LNCaP clone FGC (cell line): ENCODE data around the gene UCN.

Experiments used
- DNase-seq: peaks from one replicate; pipeline ENCODE4 v3.0.0-alpha.2; 2011; ENCODE audit warnings: low read depth
- H3K4me3 ChIP-seq: 2 replicates; pipeline ENCODE4 v1.5.1; 2011; ENCODE audit warnings: mild to moderate bottlenecking, low read depth, low read length, control low read depth
- CTCF ChIP-seq: IDR thresholded peaks from 2 replicates; pipeline ENCODE4 v1.5.1; 2012; ENCODE audit warnings: mild to moderate bottlenecking; ENCODE audit not compliant: control insufficient read depth, insufficient read depth; ENCODE audit errors: extremely low read depth

UCN gene

GRCh38 chr2:27285481-27285880 is 22.8 kb downstream of the UCN start:
- TF ChIP-seq CTCF, result no peak
- no peak overlapping the region for H3K4me3 ChIP-seq
- no peak for DNase-seq

- no peak overlapping the region for H3K4me3 ChIP-seq
- no peak for DNase-seq
- TF ChIP-seq CTCF, result no peak
These were observed 23.2 kb downstream of the UCN start for GRCh38 chr2:27284996-27285395.

- DNase-seq, result no peak
- TF ChIP-seq CTCF, result no peak
- no peak overlapping the region for H3K4me3 ChIP-seq
These were observed 25.4 kb downstream of the UCN start for GRCh38 chr2:27282892-27283291.

GRCh38 chr2:27281855-27282559 is 26.2 kb downstream of the UCN start, which contains the start of gene TRIM54:
Gene TRIM54 (plus strand): TSS chr2:27282429. CDS start chr2:27282732, 303 bp downstream.
- H3K4me3 ChIP-seq, result no peak within 1 kb of the TSS
- no peak for DNase-seq
- TF ChIP-seq CTCF, result no peak

- TF ChIP-seq CTCF, result no peak
- DNase-seq, result no peak
- H3K4me3 ChIP-seq, result no peak overlapping the region
These were observed 26.8 kb downstream of the UCN start for GRCh38 chr2:27281442-27281841.

GRCh38 chr2:27280826-27281225 is 27.4 kb downstream of the UCN start:
- DNase-seq, result no peak
- no peak for TF ChIP-seq CTCF
- no peak overlapping the region for H3K4me3 ChIP-seq

- no peak for DNase-seq
- no peak for TF ChIP-seq CTCF
- H3K4me3 ChIP-seq, result no peak overlapping the region
These were observed 30.2 kb downstream of the UCN start for GRCh38 chr2:27278010-27278409.
